GM21423 (cell line): ENCODE measurements around the gene LRRC73.
"Not testable (repeated sequence)": the region's sequence is repeated elsewhere in the genome, so short reads cannot be mapped to it uniquely, and the experiment has no call there.

Source experiments
- ATAC-seq: cut with Tn5 transposase; IDR thresholded peaks from one replicate; pipeline ENCODE4 v1.9.1; 2021; ENCODE audit warnings: mild to moderate bottlenecking, moderate library complexity; ENCODE audit not compliant: unreplicated experiment

LRRC73 gene

DNA sequence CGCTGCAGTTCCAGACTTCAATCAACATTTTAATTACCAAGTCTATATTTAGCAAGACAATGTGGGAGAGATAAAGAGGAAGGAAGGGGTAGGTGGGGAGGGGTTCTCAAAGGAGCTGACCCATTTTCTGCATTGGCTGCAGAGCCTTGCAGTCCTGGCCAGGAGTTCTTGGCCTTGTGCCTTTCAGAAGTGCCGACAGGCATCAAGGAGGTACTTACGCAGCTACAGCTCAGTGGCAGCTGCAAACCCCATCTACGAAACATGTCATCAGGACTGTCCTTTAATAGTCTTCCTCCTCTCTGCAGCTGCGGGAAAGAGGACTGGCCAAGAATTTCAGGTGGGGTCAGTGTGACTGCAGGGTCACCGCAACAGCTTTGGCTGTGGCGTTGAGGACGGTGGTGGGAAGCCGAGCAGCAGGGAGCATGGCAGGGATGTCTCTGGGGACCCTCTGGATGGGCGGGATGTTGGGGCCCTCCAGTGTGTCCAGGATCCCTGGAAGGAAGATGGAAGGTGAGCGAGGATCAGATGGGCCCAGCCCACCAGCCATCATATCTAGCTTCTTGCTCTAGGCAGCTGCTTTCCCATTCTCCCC is 1.8 kb upstream of the LRRC73 start:
- ATAC-seq = no peak

DNA sequence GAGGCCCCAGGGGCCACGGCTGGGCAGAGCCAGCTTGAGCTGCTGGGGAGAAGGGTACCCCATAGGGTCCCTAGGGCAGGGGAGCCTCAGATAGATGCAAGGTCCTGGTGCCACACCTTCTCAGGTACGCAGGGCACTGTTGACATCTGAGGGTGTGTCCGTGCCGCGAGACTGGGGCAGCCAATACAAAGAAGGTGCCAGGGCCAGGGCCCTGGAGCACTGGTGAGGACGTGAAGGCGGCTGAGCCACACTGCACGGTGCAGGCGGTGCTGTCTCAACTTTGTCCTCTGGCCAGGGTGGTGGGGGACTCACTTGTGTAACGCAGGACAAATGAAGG is 649 bp upstream of the LRRC73 start:
- ATAC-seq = no peak

DNA sequence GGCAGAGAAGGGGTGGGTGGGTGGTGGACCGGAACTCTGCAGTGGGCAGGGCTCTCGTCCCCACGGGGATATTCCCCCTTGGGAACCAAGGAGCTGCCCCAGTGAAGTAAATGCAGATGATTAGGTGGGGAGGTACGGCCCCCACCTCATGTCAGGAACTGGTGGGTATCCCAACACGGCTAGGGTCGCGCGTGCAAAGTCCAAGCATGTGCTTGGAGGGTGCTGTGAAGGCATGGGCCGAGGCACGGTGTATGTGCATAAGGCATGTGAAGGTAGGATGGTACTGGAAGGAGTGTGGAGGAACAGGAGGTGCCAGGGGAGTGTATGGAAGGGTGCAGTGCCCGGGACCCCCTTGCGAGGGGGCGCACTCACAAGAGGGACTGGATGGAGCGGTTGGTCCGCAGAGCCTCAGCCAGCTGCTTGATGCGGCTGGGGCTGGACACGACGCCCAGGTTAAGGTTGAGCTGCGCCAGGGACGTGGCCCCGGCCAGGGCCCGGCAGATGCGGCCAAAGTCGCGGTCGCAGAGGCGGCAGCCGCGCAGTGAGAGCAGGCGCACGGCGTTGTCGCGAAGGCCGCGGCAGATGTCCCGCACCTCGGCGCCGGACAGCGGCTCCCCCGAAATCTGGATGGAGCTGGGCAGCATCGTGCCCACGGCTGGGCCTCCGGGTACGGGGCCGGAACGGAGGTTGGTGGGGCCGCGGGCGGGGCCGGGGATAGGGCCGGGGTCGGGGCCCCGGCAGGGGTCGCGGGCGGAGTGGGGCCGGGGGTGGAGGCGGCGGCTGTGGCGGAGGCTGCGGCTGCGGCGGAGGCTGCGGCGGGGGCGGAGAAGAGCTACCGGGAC is 783 bp downstream of the LRRC73 start:
- no peak for ATAC-seq

DNA sequence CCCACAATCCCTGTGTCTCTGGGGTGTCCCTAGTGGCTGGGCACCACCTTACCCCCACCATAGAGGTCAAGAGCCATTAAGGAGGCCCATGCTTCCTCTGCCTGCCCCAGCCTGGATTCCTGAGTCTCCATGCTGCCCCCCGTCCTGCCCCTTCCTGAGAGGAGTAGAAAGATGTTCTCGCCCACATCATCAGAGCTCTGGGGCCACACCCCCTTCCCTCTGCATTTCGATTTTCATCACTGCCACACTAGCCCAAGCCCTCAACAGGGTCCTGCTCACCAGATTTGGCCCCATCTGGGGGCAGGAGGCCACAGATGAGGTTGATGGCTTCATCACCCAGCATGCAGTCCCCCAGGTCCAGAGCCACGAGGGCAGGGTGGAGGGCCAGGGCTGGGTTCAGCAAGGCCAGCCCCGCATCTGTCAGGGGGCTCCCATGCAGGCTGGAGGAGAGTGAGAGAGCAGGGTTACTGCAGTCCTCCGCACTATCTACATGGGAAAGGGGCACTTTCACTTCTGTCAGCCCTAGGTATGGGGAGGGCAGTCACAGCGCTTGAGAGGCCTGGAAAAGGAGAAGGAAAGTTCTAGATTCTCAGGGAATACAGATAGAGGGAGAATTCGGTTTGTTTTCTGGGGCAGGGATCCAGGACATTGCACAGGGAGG is 1.5 kb downstream of the LRRC73 start:
- no peak for ATAC-seq

DNA sequence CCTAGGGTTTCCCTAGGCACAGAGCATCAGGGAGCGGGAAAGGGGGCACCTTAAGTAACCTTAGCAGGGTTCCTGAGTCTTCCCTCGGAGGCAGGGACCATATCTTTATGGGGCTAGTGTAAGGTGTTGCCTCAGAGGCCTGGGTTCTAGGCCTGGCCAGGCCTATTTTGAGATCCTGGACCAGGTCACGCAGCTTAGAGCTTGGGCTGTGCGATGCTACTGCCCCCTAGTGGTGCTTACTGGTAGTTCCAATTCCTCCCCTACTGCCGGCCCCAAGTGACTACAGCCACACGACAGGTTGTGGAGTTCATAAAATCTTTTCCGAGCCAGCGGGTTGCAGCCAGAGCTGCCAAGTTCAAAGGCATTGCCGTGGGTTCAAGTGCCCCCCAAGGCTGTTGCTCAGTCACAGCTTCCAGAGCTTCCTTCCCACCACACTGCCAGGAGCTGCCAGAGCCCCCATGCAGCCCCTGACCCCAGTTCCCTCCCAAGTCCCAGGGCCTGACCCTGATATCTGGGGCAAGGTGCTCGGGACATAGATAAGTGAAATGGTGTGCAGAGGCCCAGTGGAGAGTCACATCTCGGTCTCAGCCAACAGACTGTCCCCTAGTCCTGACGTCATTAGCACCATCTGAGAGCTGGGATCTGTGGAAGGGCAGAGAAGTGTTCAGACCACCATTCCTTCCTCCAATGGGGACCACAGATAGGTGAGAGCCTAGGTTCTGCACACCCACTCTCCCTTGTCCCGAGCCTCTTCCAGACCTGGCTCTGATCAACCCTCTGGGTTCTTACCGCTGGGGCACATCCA is 3.3 kb downstream of the LRRC73 start:
- peak; percentile 36 for ATAC-seq

DNA sequence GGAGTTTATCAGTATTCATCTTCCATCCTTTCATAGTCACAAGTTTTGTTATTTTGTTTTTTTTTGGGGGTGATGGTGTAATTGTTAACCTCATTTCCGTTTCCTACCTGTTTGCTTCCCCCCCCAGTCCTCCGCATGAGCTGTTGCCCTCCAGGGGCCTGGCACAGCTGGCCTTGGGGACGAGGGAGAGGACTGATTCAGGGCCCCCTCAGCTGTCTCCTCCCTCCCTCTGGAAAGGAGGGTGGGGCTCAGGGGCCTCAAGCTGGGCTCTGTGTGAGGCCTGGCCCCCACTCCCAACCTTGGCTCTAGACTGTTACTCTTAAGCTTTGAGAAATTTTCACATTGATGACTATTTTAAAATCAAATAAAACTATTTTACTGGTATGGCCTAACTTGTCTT is 4.0 kb downstream of the LRRC73 start:
- ATAC-seq = no peak

DNA sequence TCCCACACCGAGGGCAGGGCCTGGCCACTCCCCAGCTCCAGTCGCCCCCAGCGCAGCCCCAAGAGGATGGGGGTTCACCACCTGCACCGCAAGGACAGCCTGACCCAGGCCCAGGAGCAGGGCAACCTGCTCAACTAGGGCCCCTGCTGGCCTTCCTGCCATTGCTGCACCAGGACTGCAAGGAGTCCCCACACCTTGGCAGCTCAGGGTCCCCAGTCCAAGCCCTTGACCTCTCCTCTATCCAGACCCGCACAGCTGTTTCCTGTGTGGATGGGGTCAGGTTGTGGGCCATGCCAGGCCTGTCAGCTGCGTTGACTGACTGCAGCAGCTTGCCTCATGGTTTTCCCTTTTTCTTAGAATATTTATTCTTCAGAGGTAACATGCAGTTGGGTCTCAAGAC is 4.4 kb downstream of the LRRC73 start:
- ATAC-seq = no peak

DNA sequence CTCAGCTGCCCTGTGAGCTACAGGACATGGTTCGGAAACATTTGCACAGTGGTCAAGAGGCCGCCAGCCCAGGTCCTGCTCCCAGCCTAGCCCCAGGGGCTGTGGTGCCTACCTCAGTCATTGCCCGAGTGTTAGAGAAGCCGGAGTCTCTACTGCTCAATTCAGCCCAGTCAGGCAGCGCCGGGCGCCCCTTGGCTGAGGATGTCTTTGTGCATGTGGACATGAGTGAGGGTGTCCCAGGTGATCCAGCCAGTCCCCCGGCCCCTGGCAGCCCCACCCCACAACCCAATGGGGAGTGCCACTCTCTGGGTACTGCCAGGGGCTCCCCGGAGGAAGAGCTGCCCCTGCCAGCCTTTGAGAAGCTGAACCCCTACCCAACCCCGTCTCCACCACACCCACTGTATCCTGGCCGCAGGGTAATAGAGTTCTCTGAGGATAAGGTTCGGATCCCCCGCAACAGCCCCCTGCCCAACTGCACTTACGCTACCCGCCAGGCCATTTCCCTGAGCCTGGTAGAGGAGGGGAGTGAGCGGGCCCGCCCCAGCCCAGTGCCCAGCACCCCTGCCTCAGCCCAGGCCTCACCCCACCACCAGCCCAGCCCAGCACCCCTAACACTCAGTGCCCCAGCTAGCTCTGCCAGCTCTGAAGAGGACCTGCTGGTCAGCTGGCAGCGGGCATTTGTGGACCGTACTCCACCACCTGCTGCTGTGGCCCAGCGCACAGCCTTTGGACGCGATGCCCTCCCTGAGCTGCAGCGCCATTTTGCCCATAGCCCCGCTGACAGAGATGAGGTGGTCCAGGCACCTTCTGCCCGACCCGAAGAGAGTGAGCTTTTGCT is 5.2 kb downstream of the LRRC73 start:
- no peak for ATAC-seq

DNA sequence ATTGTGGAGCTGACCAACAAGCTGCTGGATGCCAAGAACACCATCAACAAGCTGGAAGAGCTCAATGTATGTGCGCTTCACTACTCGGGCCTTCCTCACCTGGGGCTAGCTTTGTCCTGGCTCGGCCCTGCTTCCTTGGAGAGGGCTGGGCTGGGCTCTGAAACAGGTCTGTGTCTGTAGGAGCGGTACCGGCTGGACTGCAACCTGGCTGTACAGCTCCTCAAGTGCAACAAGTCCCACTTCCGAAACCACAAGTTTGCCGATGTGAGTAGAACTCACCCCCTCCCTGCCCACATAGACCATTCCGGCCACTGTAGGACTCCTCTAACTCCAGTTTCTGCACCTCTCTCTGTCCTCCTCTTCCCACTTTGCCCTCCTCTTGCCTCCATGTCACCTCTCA is 6.7 kb downstream of the LRRC73 start:
- ATAC-seq = no peak

DNA sequence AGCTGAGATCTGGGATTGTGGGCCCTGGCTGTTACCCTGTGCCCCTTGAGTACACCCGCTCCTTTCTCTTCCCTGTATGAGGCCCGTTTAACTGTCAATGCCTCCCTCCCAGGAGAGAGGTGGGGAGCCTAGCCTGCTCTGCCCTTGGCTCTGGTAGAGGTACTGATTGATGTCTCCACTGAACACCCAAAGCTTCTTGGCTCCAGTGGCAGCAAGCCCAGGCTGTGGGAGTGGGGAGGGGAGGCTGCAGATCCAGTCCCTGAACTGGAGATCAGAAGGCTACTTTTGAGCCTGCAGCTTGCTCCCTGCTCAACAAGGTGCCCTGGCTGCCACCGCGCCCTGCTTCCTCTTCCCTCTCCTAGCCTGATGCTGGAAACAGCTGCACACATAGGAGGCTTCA is 7.5 kb downstream of the LRRC73 start:
- no peak for ATAC-seq

DNA sequence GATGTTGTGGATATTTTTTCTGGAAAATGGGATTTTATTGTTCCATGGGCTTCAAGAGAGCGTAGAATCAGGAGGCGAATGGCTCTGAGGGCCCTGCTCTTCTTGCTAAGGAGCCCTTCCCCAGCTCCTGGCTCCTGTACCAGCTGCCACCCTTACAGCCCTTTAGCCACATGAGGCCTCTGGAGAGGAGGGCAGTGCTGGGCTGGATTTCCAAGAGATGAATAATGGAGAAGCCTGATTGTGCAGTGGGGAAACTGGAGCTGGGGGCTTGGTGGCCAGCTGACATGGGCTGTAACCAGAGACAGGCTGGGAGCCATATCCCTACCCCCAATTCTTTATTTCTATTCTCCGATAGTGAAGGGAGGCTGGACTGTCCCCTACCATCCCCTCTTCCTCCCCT is 9.2 kb downstream of the LRRC73 start:
- no peak for ATAC-seq

DNA sequence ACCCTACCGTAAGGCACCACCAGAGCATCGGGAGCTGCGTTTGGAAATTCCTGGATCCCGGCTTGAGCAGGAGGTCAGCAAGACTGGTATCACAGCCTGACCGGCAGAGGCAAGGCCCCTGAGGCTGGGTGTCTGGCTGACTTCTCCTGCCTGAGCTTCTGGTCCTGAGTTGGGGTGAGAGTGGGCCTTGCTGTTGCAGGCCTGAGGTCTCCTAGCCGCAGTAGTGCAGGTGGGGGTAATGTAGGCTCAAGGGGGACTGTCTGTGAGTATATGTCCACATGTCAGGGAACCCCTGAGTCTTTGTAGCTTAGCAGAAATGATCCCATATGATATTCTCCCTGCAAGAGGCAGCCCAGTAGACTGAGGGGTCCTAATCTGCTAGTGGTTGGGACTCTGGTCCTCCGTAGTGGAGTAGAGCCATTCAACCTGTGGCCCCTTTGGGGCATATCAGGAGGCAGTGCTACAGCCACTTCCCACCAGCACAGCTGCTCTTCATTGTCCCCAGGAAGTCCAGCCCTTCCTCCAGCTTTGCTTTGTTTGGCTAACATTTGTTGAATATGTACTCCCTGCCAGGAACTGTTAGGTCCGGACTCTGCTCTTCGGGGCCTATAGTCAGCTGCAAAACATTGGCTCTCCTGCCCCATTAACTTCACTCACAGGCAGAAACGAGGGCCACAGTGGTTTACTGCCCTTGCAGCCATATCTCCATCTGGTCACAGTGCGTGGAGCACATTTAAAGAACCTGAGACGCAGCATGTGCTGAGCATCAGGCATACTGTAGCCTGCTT is 10.9 kb downstream of the LRRC73 start:
- ATAC-seq = no peak

DNA sequence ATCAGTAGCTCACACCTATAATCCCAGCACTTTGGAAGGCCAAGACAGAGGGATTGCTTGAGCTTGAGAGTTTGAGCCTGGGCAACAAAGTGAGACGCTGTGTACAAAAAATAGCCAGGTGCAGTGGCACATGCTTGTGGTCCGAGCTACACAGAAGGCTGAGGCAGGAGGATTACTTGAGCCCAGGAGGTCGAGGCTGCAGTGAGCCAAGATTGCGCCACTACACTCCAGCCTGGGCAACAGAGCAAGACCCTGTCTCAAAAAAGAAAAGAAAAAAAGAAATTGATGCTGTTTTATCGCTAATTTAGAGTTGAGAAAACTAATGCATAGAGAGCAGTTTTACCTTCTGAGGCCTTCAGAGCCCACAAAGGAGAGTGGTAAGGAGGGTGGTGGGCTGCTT is 11.9 kb downstream of the LRRC73 start:
- ATAC-seq = not testable (repeated sequence)

DNA sequence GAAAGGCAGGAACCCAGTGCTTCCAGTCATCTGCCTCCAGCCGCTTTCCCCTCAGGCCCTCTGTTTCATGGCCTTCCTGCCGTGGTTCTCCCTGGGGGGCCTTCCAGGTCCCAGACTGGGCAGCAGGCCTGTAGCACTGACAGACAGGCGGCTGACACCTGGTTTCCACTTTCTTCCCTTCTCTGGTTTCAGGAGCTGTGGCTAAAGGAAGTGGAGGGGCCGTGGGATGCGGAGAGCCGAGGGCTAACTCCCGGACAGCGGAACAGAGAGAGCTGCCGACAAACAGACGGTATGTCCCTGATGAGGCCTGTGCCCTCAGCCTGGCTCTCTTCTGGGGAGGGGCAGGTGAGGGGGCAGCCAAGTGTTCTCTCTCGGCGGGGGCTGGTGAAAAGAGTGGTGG is 12.5 kb downstream of the LRRC73 start:
- no peak for ATAC-seq

DNA sequence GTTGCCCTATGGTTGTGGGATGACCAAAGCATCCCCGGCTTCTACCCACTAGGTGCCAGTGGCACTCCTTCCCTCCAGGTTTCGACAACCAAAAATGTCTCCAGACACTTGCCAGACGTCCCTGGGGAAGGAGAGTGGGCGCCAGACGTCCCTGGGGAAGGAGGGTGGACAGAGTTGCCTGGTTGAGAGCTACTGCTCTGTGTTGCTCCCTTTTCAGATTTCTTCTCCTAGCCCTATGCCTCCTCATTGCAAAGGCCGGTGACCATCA is 13.1 kb downstream of the LRRC73 start:
- ATAC-seq = no peak

DNA sequence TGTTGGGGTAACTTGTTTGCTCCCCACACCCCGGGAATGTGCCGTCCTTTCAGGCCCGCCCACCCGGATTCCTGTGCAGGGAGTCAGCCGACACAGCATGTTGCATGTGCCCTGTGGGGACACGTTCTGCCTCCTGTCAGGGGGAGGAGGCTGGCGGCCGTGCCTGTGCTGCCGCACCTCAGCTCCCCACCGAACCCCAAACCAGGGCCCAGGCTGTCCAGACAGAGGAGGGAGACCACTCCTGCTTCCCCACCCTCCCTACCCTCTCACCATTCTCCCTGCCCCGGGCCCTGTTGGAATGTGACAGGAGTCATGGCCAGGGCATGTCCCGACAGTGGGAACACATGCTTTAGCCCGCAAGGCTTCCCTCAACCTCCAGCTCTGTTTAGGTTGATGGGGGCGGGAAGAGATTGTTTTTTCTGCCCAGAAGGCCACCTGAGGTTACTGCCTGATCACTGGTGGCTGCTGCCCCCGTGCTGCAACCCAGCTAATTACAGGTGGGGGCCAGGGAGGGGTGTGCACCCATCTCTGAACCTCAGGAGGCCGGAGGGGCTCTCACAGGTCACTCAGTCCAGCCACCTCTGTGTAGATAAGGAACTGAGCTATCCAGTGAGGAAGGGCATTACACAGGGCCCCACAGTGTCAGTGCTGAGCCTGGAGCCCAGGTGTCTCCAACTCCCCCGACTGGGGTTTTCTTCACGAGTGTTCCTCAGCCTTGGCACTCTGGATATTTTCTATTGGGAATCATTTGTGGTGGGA is 13.6 kb downstream of the LRRC73 start:
- ATAC-seq = no peak

DNA sequence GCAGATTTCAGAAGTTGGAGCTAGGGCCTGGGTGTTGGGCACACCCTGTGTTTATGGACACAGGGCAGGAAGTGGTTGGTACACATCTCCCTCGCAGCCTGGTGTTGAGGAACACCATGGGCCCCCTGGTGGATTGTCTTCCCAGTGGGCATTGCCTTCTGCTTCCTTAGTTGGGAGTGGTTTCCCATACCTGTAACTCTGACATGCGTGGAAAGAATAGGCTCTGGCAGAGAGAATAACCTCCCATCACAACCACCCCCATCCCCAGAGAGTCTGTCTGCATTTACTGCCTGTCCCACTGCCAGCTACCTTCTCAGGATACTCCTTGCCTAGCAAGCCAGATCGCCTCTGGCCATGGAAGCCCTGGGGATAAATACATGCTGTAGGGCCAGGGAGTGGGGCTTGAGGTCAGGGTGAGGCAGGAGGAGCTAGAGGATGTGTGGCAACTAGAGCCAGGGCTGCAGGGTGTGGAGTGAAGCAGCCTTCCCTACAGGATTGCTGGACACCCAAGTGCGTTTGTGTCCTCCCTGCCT is 14.7 kb downstream of the LRRC73 start:
- ATAC-seq = no peak

DNA sequence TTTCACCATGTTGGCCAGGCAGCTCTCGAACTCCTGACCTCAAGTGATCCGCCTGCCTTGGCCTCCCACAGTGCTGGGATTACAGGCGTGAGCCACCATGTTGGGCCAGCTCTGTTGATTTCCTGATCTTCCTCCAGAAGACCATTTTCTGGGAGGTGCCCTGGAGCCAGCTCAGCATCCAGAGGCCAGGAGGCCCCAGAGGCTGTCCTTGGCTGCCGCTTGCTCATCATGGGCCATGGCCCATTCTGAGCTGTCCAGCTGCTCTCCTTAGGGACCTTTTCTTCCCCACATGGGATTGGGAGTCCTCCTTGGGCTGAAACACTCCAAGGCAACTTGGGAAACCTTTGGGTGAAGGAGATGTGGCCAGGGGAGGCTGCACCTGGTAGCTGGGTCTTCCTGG is 15.4 kb downstream of the LRRC73 start:
- ATAC-seq = no peak

DNA sequence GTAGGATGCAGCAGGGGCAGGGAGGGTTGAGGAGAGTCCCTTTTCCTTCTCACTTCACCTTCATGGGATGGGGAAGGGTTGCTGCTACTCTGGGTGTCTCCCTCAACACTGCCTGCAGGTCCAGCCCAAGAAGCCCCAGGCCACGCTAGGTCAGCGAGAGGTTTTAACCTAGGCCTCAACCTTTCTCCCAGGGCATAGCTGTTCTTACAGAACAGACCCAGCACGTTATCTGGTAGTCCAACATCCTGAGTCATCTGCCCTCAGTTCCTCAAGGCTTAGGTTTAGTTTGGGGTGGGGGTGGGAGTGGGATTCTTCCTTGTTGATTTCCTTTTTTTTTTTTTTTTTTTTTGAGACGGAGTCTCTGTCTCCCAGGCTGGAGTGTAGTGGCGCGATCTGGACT is 15.8 kb downstream of the LRRC73 start:
- no peak for ATAC-seq
